H1 (cell line): ENCODE data around the gene CPLANE2. TPM values are rescaled to one million over a fixed set of nuclear protein-coding genes. Genes with fewer than 3 reads are reported as not detected.

ENCODE experiments used
- CTCF ChIA-PET: fragments of 300-600 bp; sonication (Branson Sonifier 250); formaldehyde crosslinking; loops from one replicate; lab custom pipeline; 2021; ENCODE audit not compliant: partially characterized antibody; lab: Charles Lee
- POLR2A ChIA-PET: fragments of 300-600 bp; sonication (Branson Sonifier 250); formaldehyde crosslinking; loops from one replicate; lab custom pipeline; 2021; ENCODE audit warnings: inconsistent platforms; ENCODE audit not compliant: partially characterized antibody; lab: Charles Lee
- DNase-seq, 2 experiments: peaks; one replicate each; pipeline versions ENCODE4 v3.0.0 to v3.0.0-alpha.2; 2010 to 2022; ENCODE audit warnings: low spot score in 2 of 2, low read depth in 1 of 2, mixed read lengths in 1 of 2
- FAIRE-seq: peaks from 2 replicates; lab custom pipeline; 2011; peaks lifted over from hg19 to GRCh38; lab: Jason Lieb, UNC
- H2AFZ ChIP-seq: 2 replicates; pipeline ENCODE4 v1.8.1; 2012; ENCODE audit warnings: low read length, inconsistent platforms
- H2AK5ac ChIP-seq: 2 replicates; pipeline ENCODE4 v1.6.1; 2013; ENCODE audit warnings: low read depth, low read length
- H2BK120ac ChIP-seq: replicated peaks from 2 replicates; pipeline ENCODE3; 2013; ENCODE audit warnings: low read depth, low read length, inconsistent platforms
- H2BK12ac ChIP-seq: 2 replicates; pipeline ENCODE4 v1.6.1; 2013; ENCODE audit warnings: low read depth, low read length
- H2BK15ac ChIP-seq: 2 replicates; pipeline ENCODE4 v1.6.1; 2013; ENCODE audit warnings: low read length
- H2BK20ac ChIP-seq: 2 replicates; pipeline ENCODE4 v1.6.1; 2013; ENCODE audit warnings: low read length
- H2BK5ac ChIP-seq: 2 replicates; pipeline ENCODE4 v1.6.1; 2013; ENCODE audit warnings: low read depth, low read length
- H3K14ac ChIP-seq: 2 replicates; pipeline ENCODE4 v1.6.1; 2013; ENCODE audit warnings: inconsistent platforms; ENCODE audit not compliant: insufficient read length
- H3K18ac ChIP-seq: 2 replicates; pipeline ENCODE4 v1.6.1; 2013; ENCODE audit warnings: low read length; ENCODE audit errors: extremely low read depth
- H3K23ac ChIP-seq: 2 replicates; pipeline ENCODE4 v1.6.1; 2013; ENCODE audit warnings: inconsistent platforms; ENCODE audit not compliant: insufficient read length
- H3K23me2 ChIP-seq: 2 replicates; pipeline ENCODE4 v1.6.1; 2013; ENCODE audit warnings: low read depth, low read length
- H3K27ac ChIP-seq: 2 replicates; pipeline ENCODE4 v1.6.1; 2011; ENCODE audit warnings: low read depth, low read length, inconsistent platforms
- H3K27me3 ChIP-seq, 4 experiments: replicated peaks in 1 of 4; 1 replicate in 1 of 4; 2 replicates in 3 of 4; pipeline versions ENCODE4 v1.6.1 to v1.8.1; 2011 to 2013; ENCODE audit warnings: low read length in 3 of 4, mild to moderate bottlenecking in 3 of 4, inconsistent platforms in 2 of 4, mixed read lengths in 2 of 4, moderate library complexity in 1 of 4; ENCODE audit not compliant: control insufficient read depth in 3 of 4, insufficient read depth in 3 of 4; ENCODE audit errors: extremely low read depth in 1 of 4
- H3K36me3 ChIP-seq, 4 experiments: 2 replicates each; pipeline versions ENCODE4 v1.6.1 to v1.8.1; 2011 to 2013; ENCODE audit warnings: mild to moderate bottlenecking in 4 of 4, low read length in 3 of 4, moderate library complexity in 2 of 4, control low read depth in 1 of 4, inconsistent platforms in 1 of 4; ENCODE audit not compliant: insufficient read depth in 4 of 4, control insufficient read depth in 2 of 4
- H3K4ac ChIP-seq: replicated peaks from 2 replicates; pipeline ENCODE3; 2013; ENCODE audit warnings: low read length, low read depth, mixed read lengths, inconsistent platforms; ENCODE audit not compliant: insufficient read length
- H3K4me1 ChIP-seq, 4 experiments: replicated peaks in 1 of 4; 1 replicate in 1 of 4; 2 replicates in 3 of 4; pipeline versions ENCODE4 v1.6.1 to v1.8.1; 2011 to 2013; ENCODE audit warnings: low read length in 3 of 4, inconsistent platforms in 2 of 4, mixed read lengths in 1 of 4; ENCODE audit not compliant: insufficient read depth in 4 of 4, control insufficient read depth in 3 of 4
- H3K4me2 ChIP-seq, 2 experiments: 2 replicates each; pipeline versions ENCODE4 v1.6.1 to v1.8.1; 2011 to 2013; ENCODE audit warnings: low read depth in 2 of 2, low read length in 2 of 2, control low read depth in 1 of 2, inconsistent platforms in 1 of 2, mild to moderate bottlenecking in 1 of 2; ENCODE audit not compliant: insufficient read depth in 1 of 2
- H3K4me3 ChIP-seq, 4 experiments: fragments of 200-600, 300-600 bp in 1 of 4; sonication (generic), shearing (Covaris generic), sonication (Bioruptor Twin) in 1 of 4; 2 replicates each; pipeline versions ENCODE4 v1.5.1 to v1.8.1; 2011 to 2016; ENCODE audit warnings: low read length in 4 of 4, low read depth in 3 of 4, control low read depth in 2 of 4, inconsistent platforms in 2 of 4, mild to moderate bottlenecking in 2 of 4, mixed read lengths in 1 of 4, moderate library complexity in 1 of 4; ENCODE audit not compliant: insufficient read depth in 2 of 4; ENCODE audit errors: extremely low read depth in 1 of 4
- H3K56ac ChIP-seq: replicated peaks from 2 replicates; pipeline ENCODE3; 2013; ENCODE audit warnings: low read depth, mild to moderate bottlenecking, mixed read lengths, low read length, inconsistent platforms; ENCODE audit not compliant: insufficient read length
- H3K79me1 ChIP-seq: 2 replicates; pipeline ENCODE4 v1.6.1; 2013; ENCODE audit warnings: low read depth, low read length, control low read depth
- H3K79me2 ChIP-seq, 2 experiments: 2 replicates each; pipeline versions ENCODE4 v1.6.1 to v1.8.1; 2012 to 2013; ENCODE audit warnings: low read length in 2 of 2, mild to moderate bottlenecking in 2 of 2, inconsistent platforms in 1 of 2; ENCODE audit not compliant: insufficient read depth in 2 of 2, control insufficient read depth in 1 of 2
- H3K9ac ChIP-seq, 4 experiments: replicated peaks in 1 of 4; 1 replicate in 1 of 4; 2 replicates in 3 of 4; pipeline versions ENCODE4 v1.6.1 to v1.8.1; 2011 to 2013; ENCODE audit warnings: low read depth in 3 of 4, low read length in 3 of 4, control low read depth in 2 of 4, mild to moderate bottlenecking in 2 of 4, moderate library complexity in 2 of 4, inconsistent platforms in 1 of 4; ENCODE audit errors: extremely low read depth in 1 of 4
- H3K9me3 ChIP-seq, 2 experiments: 2 replicates each; pipeline versions ENCODE4 v1.6.1 to v1.8.1; 2012 to 2013; ENCODE audit warnings: mild to moderate bottlenecking in 2 of 2, moderate library complexity in 2 of 2, control low read depth in 1 of 2, inconsistent platforms in 1 of 2, low read depth in 1 of 2, low read length in 1 of 2, mixed read lengths in 1 of 2; ENCODE audit not compliant: insufficient read depth in 2 of 2
- H4K20me1 ChIP-seq, 2 experiments: replicated peaks in 1 of 2; 2 replicates each; pipeline versions ENCODE3 to v1.8.1; 2011 to 2013; ENCODE audit warnings: inconsistent platforms in 2 of 2, low read length in 2 of 2, mild to moderate bottlenecking in 1 of 2; ENCODE audit not compliant: insufficient read depth in 2 of 2, control insufficient read depth in 1 of 2
- H4K5ac ChIP-seq: 2 replicates; pipeline ENCODE4 v1.6.1; 2013; ENCODE audit warnings: low read length, low read depth, mixed read lengths, inconsistent platforms; ENCODE audit not compliant: insufficient read length
- H4K8ac ChIP-seq: 2 replicates; pipeline ENCODE4 v1.8.0; 2013; ENCODE audit warnings: mild to moderate bottlenecking, moderate library complexity, low read length, inconsistent platforms; ENCODE audit not compliant: insufficient read depth; ENCODE audit errors: extremely low read depth
- H4K91ac ChIP-seq: replicated peaks from 2 replicates; pipeline ENCODE3; 2013; ENCODE audit warnings: low read length, mixed read lengths, inconsistent platforms; ENCODE audit not compliant: insufficient read length
- BCL11A ChIP-seq, 2 experiments: IDR thresholded peaks; one replicate each; pipeline ENCODE4 v1.6.1; 2011; ENCODE audit warnings: low read depth in 2 of 2, low read length in 2 of 2, mild to moderate bottlenecking in 2 of 2
- CREB1 ChIP-seq: IDR thresholded peaks from 2 replicates; pipeline ENCODE4 v1.6.1; 2012; ENCODE audit warnings: inconsistent platforms
- GABPA ChIP-seq: IDR thresholded peaks from 2 replicates; pipeline ENCODE4 v1.6.1; 2011; ENCODE audit warnings: mild to moderate bottlenecking, low read length, moderate library complexity, borderline replicate concordance; ENCODE audit not compliant: insufficient read depth
- KDM5A ChIP-seq: fragments of 200-600 bp; IDR thresholded peaks from 2 replicates; pipeline ENCODE4 v1.7.1; 2012; ENCODE audit warnings: mild to moderate bottlenecking, low read length, inconsistent platforms, mixed read lengths
- MAFK ChIP-seq: IDR thresholded peaks from 2 replicates; pipeline ENCODE4 v1.6.1; 2012; ENCODE audit warnings: low read depth, mild to moderate bottlenecking, improper control_type of control experiment, low read length
- PHF8 ChIP-seq: fragments of 200-600 bp; sonication (generic); conservative IDR thresholded peaks from 2 replicates; pipeline ENCODE4 v1.7.1; 2012; ENCODE audit warnings: low read depth, mild to moderate bottlenecking, inconsistent platforms, low read length, moderate library complexity
- RNF2 ChIP-seq: fragments of 200-900, 300-1000 bp; sonication (generic); IDR thresholded peaks from 2 replicates; pipeline ENCODE4 v1.7.1; 2016; ENCODE audit warnings: borderline replicate concordance, low read depth, mild to moderate bottlenecking, antibody characterized with exemption, low read length; ENCODE audit not compliant: poor library complexity, severe bottlenecking; ENCODE audit errors: missing control alignments
- SIX5 ChIP-seq: IDR thresholded peaks from 2 replicates; pipeline ENCODE4 v1.6.1; 2011; ENCODE audit warnings: mild to moderate bottlenecking, low read depth, low read length
- SP1 ChIP-seq: IDR thresholded peaks from 2 replicates; pipeline ENCODE4 v1.6.1; 2011; ENCODE audit warnings: low read depth, low read length
- USF2 ChIP-seq: IDR thresholded peaks from 2 replicates; pipeline ENCODE4 v1.6.1; 2011; ENCODE audit warnings: low read length, improper control_type of control experiment
- whole genome bisulfite sequencing, 2 experiments: shearing (Covaris generic) in 1 of 2; methylation state at CpG; one replicate each; pipeline versions ENCODE4 v1.1.6 to v1.1.7; 2013 to 2015; ENCODE audit warnings: low lambda C conversion rate in 2 of 2, mixed read lengths in 2 of 2, inconsistent platforms in 1 of 2, low coverage in 1 of 2, missing lambda C conversion rate in 1 of 2; ENCODE audit not compliant: insufficient replicate concordance in 2 of 2, insufficient coverage in 1 of 2, insufficient read length in 1 of 2; ENCODE audit errors: extremely low coverage in 1 of 2, missing lambda C conversion rate in 1 of 2; 5-methylcytosine and 5-hydroxymethylcytosine counted together
- polyA plus RNA-seq, 7 experiments: library from polyadenylated mRNA; depleted of rRNA in 3 of 7; stranded (reverse) in 5 of 7; unstranded in 2 of 7; fragments of >200 nt in 5 of 7; fragments of 200-250 nt in 2 of 7; gene quantifications; 1 replicate in 5 of 7; 2 replicates in 1 of 7; 4 replicates in 1 of 7; pipeline versions ENCODE4 v1.2.1 to v1.2.3, GENCODE V29; 2011 to 2013; ENCODE audit warnings: missing spikeins in 2 of 7, mixed read lengths in 2 of 7
- total RNA-seq: library from RNA; stranded (reverse); fragmentation: NEBNext Ultra II Directional; extraction: Animal tissue kit (Norgen Biotek cat#: 25700); gene quantifications from 2 replicates; pipeline ENCODE4 v1.2.1, GENCODE V29; 2021

Gene CPLANE2
- total and polyA plus RNA-seq, 2 of the 8 experiments (the other 6 are each of a cell fraction or from before 2014, with no cell fraction given): 2.3 to 2.5 TPM

- TF ChIP-seq GABPA (no peak), MAFK (no peak), USF2 (no peak), CREB1 (no peak), PHF8 (no peak), RNF2 (no peak), KDM5A (no peak), SIX5 (no peak), BCL11A (IDR thresholded peaks at IDR 0.05; ENCODE audit: low read depth in 2 of 2, low read length in 2 of 2) (no peak), SP1 (no peak)
- no peak overlapping the region for H3K23ac ChIP-seq
- no peak overlapping the region for H3K9ac ChIP-seq
- no peaks in the 10 kb centered on the region for H3K4me1 ChIP-seq
- no peak overlapping the region for H3K14ac ChIP-seq
- no peaks in the 10 kb centered on the region for H3K79me1 ChIP-seq
- H2BK120ac ChIP-seq: no peak overlapping the region
- H3K4ac ChIP-seq: no peak overlapping the region
- no peak overlapping the region for H3K56ac ChIP-seq
- no peak overlapping the region for H2BK12ac ChIP-seq
- ChIA-PET CTCF (no interaction called here), POLR2A (no interaction called here)
- H3K79me2 ChIP-seq: no peaks in the 10 kb centered on the region
- no peak overlapping the region for H2BK15ac ChIP-seq
- FAIRE-seq (no peak), DNase-seq (no peak)
- H3K36me3 ChIP-seq: no peaks in the 10 kb centered on the region
- no peaks in the 10 kb centered on the region for H3K9me3 ChIP-seq
- peaks cover 0 to 3% of the 10 kb centered on the region in 2 experiments for H4K20me1 ChIP-seq
- H4K8ac ChIP-seq: no peak overlapping the region
- WGBS, 2 experiments: 97% methylated on average over 4 of the region's 4 CpGs; no CpG with 5 or more reads in 1 of the 2 experiments
- H2AFZ ChIP-seq: no peak overlapping the region
- H4K91ac ChIP-seq: no peak overlapping the region
- H2BK20ac ChIP-seq: no peak overlapping the region
- no peak overlapping the region for H3K27ac ChIP-seq
- H2BK5ac ChIP-seq: no peak overlapping the region
- no peaks in the 10 kb centered on the region for H3K27me3 ChIP-seq
- H3K4me3 ChIP-seq: no peak overlapping the region
- H3K18ac ChIP-seq: no peak overlapping the region
- H3K4me2 ChIP-seq: no peak overlapping the region
- no peak overlapping the region for H2AK5ac ChIP-seq
- H4K5ac ChIP-seq: no peak overlapping the region
- no peaks in the 10 kb centered on the region; the same call in 1 of the 2 replicates for H3K23me2 ChIP-seq
Observed at GRCh38 chr1:16286122-16286521, 49.1 kb upstream of the CPLANE2 start.
